Mesothelial cell of epicardium (in vitro differentiated cells): ENCODE results near the gene CCDC6. TPM values are rescaled to one million over a fixed set of nuclear protein-coding genes. Genes with fewer than 3 reads are reported as not detected.

Experiments used
- DNase-seq, 2 experiments: peaks; one replicate each; pipeline ENCODE4 v3.0.0; 2021; ENCODE audit warnings: low spot score in 2 of 2; ENCODE audit not compliant: unreplicated experiment in 2 of 2
- H3K27ac Mint-ChIP-seq: 2 replicates; pipeline ENCODE4 v1.8.0; 2021; ENCODE audit warnings: mixed read lengths
- H3K27me3 Mint-ChIP-seq: 2 replicates; pipeline ENCODE4 v1.8.0; 2021; ENCODE audit warnings: low read depth, mixed read lengths
- H3K36me3 Mint-ChIP-seq: 2 replicates; pipeline ENCODE4 v1.8.0; 2021; ENCODE audit warnings: mixed read lengths
- H3K4me1 Mint-ChIP-seq: 2 replicates; pipeline ENCODE4 v1.8.0; 2021; ENCODE audit warnings: mixed read lengths
- H3K4me3 Mint-ChIP-seq: 2 replicates; pipeline ENCODE4 v1.8.0; 2021; ENCODE audit warnings: mild to moderate bottlenecking, moderate library complexity, mixed read lengths
- H3K9me3 Mint-ChIP-seq: 2 replicates; pipeline ENCODE4 v1.8.0; 2021; ENCODE audit warnings: mixed read lengths
- total RNA-seq: library from RNA; stranded (reverse); gene quantifications from 3 replicates; pipeline ENCODE4 v1.2.1, GENCODE V29; 2021
- TF ChIP-seq, protein P1 (sequence below): fragments of 200-600 bp; sonication (generic); IDR thresholded peaks from one replicate; pipeline ENCODE4 v1.5.0; 2021; ENCODE audit warnings: antibody characterized with exemption; ENCODE audit not compliant: unreplicated experiment

The CCDC6 gene
- total RNA-seq, 1 donor from 2014 or later: 50.5 TPM

DNA sequence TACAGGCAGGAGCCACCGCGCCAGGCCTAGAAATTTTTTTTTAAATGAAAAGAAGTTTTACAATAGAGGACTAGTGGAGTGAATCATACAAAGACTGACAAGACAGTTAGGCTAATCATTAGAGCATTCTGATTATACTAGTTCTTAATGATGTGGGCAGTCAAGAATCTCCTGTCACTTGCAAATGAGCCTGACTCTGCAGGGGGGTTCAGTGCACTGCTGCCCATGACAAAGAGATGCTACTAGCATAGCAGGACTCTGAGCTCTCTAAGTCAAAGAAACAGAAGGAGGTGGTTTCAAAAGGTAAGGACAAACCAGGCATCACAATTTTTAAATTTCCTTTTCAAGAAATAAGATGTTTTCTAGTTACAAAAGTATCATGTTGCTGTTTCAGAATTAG is 59.0 kb downstream of the CCDC6 start:
- Mint-ChIP-seq H3K4me1 (peaks cover 16% of the 10 kb centered on the region), H3K36me3 (peaks cover 24% of the 10 kb centered on the region), H3K27ac (no peak overlapping the region), H3K4me3 (no peak overlapping the region), H3K27me3 (no peaks in the 10 kb centered on the region), H3K9me3 (no peaks in the 10 kb centered on the region)
- DNase-seq: no peak
- TF ChIP-seq, protein P1, sequence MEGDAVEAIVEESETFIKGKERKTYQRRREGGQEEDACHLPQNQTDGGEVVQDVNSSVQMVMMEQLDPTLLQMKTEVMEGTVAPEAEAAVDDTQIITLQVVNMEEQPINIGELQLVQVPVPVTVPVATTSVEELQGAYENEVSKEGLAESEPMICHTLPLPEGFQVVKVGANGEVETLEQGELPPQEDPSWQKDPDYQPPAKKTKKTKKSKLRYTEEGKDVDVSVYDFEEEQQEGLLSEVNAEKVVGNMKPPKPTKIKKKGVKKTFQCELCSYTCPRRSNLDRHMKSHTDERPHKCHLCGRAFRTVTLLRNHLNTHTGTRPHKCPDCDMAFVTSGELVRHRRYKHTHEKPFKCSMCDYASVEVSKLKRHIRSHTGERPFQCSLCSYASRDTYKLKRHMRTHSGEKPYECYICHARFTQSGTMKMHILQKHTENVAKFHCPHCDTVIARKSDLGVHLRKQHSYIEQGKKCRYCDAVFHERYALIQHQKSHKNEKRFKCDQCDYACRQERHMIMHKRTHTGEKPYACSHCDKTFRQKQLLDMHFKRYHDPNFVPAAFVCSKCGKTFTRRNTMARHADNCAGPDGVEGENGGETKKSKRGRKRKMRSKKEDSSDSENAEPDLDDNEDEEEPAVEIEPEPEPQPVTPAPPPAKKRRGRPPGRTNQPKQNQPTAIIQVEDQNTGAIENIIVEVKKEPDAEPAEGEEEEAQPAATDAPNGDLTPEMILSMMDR: no peak

DNA sequence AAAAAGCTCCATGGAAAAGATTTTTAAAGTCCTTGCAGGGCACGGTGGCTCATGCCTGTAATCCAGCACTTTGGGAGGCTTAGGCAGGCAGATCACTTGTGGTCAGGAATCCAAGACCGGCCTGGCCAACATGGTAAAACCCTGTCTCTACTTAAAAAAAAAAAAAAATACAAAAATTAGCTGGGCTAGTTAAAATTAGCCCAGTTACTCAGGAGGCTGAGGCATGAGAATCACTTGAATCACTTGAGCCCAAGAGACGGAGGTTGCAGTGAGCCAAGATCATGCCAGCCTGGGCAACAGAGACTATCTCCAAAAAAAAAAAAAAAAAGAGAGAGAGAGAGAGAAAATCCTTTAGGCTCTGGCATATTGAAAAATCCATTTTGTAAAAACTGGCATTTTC is 61.9 kb downstream of the CCDC6 start:
- H3K4me3 Mint-ChIP-seq: no peak overlapping the region
- H3K36me3 Mint-ChIP-seq: peaks cover 39% of the 10 kb centered on the region
- H3K27ac Mint-ChIP-seq: peak overlapping the region; percentile 34
- no peaks in the 10 kb centered on the region for H3K9me3 Mint-ChIP-seq
- H3K27me3 Mint-ChIP-seq: no peaks in the 10 kb centered on the region
- no peak for DNase-seq
- peaks cover 4% of the 10 kb centered on the region for H3K4me1 Mint-ChIP-seq
- TF ChIP-seq, protein P1: no peak

DNA sequence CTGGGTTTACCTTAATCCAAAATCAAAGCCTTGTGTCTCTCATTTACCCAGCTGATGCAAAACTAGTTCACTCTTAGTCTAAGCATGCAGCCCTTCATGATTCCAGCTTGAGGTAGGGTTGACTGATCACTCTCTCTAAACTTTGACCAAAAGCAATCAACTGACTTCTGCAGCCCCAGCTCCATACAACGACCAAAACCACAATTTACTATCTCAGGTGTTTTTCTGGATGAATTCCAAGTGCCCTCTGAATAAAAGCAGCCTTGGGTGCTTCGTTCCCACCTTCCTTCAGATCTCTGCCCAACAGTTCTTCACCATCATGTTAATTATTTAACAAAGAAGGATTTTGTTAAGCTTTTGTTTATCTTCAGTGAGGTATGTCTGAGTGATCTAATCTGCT is 62.6 kb downstream of the CCDC6 start:
- no peak for DNase-seq
- Mint-ChIP-seq H3K36me3 (peaks cover 39% of the 10 kb centered on the region), H3K4me1 (peaks cover 4% of the 10 kb centered on the region), H3K27ac (no peak overlapping the region), H3K27me3 (no peaks in the 10 kb centered on the region), H3K9me3 (no peaks in the 10 kb centered on the region), H3K4me3 (no peak overlapping the region)
- TF ChIP-seq, protein P1: no peak

DNA sequence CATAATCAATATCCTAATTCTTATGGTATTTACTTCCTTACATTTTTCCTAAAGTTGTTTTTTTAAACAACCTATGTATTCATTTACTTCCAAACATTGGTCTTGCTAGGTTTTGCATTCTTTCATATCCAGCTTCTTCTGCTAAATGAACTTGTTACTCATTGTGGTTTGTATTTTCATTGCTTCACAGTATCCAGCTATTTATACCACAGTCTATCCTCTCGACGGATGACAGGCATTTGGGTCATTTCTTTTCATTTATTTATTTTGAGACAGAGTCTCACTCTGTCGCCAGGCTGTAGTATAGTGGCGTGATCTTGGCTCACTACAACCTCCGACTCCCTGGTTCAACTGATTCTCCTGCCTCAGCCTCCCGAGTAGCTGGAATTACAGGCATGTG is 66.8 kb downstream of the CCDC6 start:
- TF ChIP-seq, protein P1: no peak
- no peak overlapping the region for H3K27ac Mint-ChIP-seq
- no peak for DNase-seq
- no peaks in the 10 kb centered on the region for H3K27me3 Mint-ChIP-seq
- no peak overlapping the region for H3K4me3 Mint-ChIP-seq
- H3K9me3 Mint-ChIP-seq: no peaks in the 10 kb centered on the region
- H3K36me3 Mint-ChIP-seq: peaks cover 27% of the 10 kb centered on the region
- peaks cover 8% of the 10 kb centered on the region for H3K4me1 Mint-ChIP-seq

DNA sequence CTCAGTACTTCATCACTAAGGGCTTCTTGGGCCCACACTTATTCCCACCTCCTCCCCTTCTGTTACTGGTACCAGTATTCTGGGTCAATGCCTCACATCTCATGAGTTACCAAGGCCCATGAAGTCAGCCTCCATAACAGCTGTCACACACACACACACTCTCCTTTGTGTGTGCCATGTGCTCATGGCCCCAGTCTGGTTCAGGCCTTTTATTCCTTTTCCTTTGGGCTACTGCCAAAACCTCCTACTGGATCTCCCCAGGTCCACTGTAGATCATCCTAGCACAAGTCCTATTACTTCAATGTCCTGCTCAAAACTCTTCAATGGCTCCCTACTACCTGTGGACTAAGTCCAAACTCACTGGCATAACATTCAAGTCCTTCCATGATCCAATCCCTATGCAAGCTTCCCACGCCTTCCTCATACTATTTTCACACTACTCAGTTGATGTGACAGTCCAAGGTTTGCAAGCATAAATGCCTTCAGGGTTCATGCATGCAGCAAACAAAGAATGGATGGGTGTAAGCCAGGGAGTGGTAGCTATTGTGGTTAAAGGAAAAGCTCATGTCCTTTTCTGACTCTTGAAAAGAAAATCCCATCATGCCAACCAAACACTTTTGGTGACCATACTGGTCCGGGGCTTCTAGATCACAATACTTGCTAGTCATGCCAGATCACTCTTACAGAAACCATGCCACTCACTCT is 68.1 kb downstream of the CCDC6 start:
- peaks cover 20% of the 10 kb centered on the region for H3K36me3 Mint-ChIP-seq

More for the DNA sequence above, 68.1 kb downstream of the CCDC6 start:
- no peak overlapping the region for H3K4me3 Mint-ChIP-seq
- no peaks in the 10 kb centered on the region for H3K9me3 Mint-ChIP-seq
- H3K27ac Mint-ChIP-seq: no peak overlapping the region
- no peaks in the 10 kb centered on the region for H3K27me3 Mint-ChIP-seq
- DNase-seq: no peak
- peaks cover 8% of the 10 kb centered on the region for H3K4me1 Mint-ChIP-seq
- TF ChIP-seq, protein P1: no peak
